Neural progenitor cell (in vitro differentiated cells): ENCODE results near the gene SHQ1. TPM values are rescaled to one million over a fixed set of nuclear protein-coding genes. Genes with fewer than 3 reads are reported as not detected.

Experiments
- DNase-seq: peaks from one replicate; pipeline ENCODE4 v3.0.0-alpha.2; 2016; ENCODE audit warnings: low spot score
- H2AFZ ChIP-seq: fragments of 200-600 bp; sonication (generic); replicated peaks from 2 replicates; pipeline ENCODE4 v1.6.1; 2016; ENCODE audit warnings: antibody characterized with exemption
- H3F3A ChIP-seq: fragments of 200-600 bp; sonication (generic); 2 replicates; pipeline ENCODE4 v1.6.1; 2016; ENCODE audit warnings: antibody characterized with exemption, low read depth
- H3K27ac ChIP-seq: fragments of 200-600 bp; sonication (generic); 2 replicates; pipeline ENCODE4 v1.5.1; 2016; ENCODE audit warnings: mild to moderate bottlenecking
- H3K27me3 ChIP-seq: fragments of 200-600 bp; sonication (generic); 2 replicates; pipeline ENCODE4 v1.6.1; 2016; ENCODE audit warnings: mild to moderate bottlenecking, moderate library complexity
- H3K36me3 ChIP-seq: fragments of 200-600 bp; sonication (generic); 2 replicates; pipeline ENCODE4 v1.5.1; 2016
- H3K4me1 ChIP-seq: fragments of 200-600 bp; sonication (generic); 2 replicates; pipeline ENCODE4 v1.6.1; 2016; ENCODE audit warnings: mixed run types
- H3K4me2 ChIP-seq: fragments of 200-600 bp; sonication (generic); 2 replicates; pipeline ENCODE4 v1.6.1; 2016
- H3K4me3 ChIP-seq: fragments of 200-600 bp; sonication (generic); 2 replicates; pipeline ENCODE4 v1.5.1; 2016
- H3K79me2 ChIP-seq: fragments of 200-600 bp; sonication (generic); 2 replicates; pipeline ENCODE4 v1.6.1; 2016; ENCODE audit warnings: low read depth
- H3K9ac ChIP-seq: fragments of 200-600 bp; sonication (generic); 2 replicates; pipeline ENCODE4 v1.6.1; 2016
- H3K9me3 ChIP-seq: fragments of 200-600 bp; sonication (generic); 2 replicates; pipeline ENCODE4 v1.5.1; 2016; ENCODE audit warnings: low read depth
- H4K20me1 ChIP-seq: fragments of 200-600 bp; sonication (generic); 2 replicates; pipeline ENCODE4 v1.6.1; 2016; ENCODE audit warnings: low read depth
- H3K27ac Mint-ChIP-seq: 3 replicates; pipeline ENCODE4 v1.8.0; 2021; ENCODE audit warnings: mixed read lengths
- H3K27me3 Mint-ChIP-seq: 2 replicates; pipeline ENCODE4 v1.8.0; 2022; ENCODE audit warnings: low read depth, mild to moderate bottlenecking, inconsistent platforms, moderate library complexity, mixed read lengths; ENCODE audit not compliant: insufficient read depth
- H3K36me3 Mint-ChIP-seq: 3 replicates; pipeline ENCODE4 v1.8.0; 2021; ENCODE audit warnings: mixed read lengths
- H3K4me1 Mint-ChIP-seq: 3 replicates; pipeline ENCODE4 v1.8.0; 2021; ENCODE audit warnings: mixed read lengths
- H3K4me3 Mint-ChIP-seq: 3 replicates; pipeline ENCODE4 v1.8.0; 2021; ENCODE audit warnings: mild to moderate bottlenecking, moderate library complexity, mixed read lengths
- H3K9me3 Mint-ChIP-seq: 3 replicates; pipeline ENCODE4 v1.8.0; 2020; ENCODE audit warnings: mixed read lengths
- EZH2 ChIP-seq: fragments of 200-600 bp; sonication (generic); IDR thresholded peaks from 2 replicates; pipeline ENCODE4 v1.6.1; 2017; ENCODE audit warnings: antibody characterized with exemption, mild to moderate bottlenecking, moderate library complexity
- EZH2phosphoT487 ChIP-seq: fragments of 200-600 bp; sonication (generic); IDR thresholded peaks from 2 replicates; pipeline ENCODE4 v1.6.1; 2017; ENCODE audit warnings: antibody characterized with exemption
- total RNA-seq: library from RNA; depleted of rRNA; stranded (reverse); fragments of >200 nt; gene quantifications from 2 replicates; pipeline ENCODE4 v1.2.3, GENCODE V29; 2015; ENCODE audit warnings: low replicate concordance
- TF ChIP-seq, protein P1 (sequence below): fragments of 200-600 bp; sonication (generic); IDR thresholded peaks from 2 replicates; pipeline ENCODE4 v1.5.1; 2017; ENCODE audit warnings: antibody characterized with exemption, mild to moderate bottlenecking

SHQ1 gene
- total RNA-seq, 1 donor from 2014 or later: 21.3 TPM

DNA sequence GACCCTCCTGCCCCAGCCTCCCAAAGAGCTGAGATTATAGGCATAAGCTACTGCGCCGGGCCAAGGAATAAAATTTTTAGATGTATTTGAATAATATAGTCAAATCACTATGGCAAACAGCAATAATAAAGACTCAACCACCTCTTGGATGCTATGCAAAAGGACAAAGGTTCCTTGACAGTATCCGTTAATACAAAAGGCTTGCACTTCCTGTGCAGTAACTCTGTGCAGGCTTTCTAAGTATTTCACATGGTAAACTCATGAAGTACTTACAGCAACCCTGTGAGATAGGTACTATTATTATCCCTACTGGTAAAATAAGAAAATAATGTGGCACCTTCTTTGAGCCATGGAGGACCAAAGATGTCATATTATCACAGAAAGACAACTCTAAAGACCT, 86.8 kb downstream of the SHQ1 start:
- no peaks in the 10 kb centered on the region for H3K27me3 ChIP-seq
- H3K27ac ChIP-seq: no peak overlapping the region
- no peak overlapping the region for H3K4me3 Mint-ChIP-seq
- no peak overlapping the region for H2AFZ ChIP-seq
- TF ChIP-seq EZH2 (no peak), EZH2phosphoT487 (no peak)
- TF ChIP-seq, protein P1, sequence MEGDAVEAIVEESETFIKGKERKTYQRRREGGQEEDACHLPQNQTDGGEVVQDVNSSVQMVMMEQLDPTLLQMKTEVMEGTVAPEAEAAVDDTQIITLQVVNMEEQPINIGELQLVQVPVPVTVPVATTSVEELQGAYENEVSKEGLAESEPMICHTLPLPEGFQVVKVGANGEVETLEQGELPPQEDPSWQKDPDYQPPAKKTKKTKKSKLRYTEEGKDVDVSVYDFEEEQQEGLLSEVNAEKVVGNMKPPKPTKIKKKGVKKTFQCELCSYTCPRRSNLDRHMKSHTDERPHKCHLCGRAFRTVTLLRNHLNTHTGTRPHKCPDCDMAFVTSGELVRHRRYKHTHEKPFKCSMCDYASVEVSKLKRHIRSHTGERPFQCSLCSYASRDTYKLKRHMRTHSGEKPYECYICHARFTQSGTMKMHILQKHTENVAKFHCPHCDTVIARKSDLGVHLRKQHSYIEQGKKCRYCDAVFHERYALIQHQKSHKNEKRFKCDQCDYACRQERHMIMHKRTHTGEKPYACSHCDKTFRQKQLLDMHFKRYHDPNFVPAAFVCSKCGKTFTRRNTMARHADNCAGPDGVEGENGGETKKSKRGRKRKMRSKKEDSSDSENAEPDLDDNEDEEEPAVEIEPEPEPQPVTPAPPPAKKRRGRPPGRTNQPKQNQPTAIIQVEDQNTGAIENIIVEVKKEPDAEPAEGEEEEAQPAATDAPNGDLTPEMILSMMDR: no peak
- H3K79me2 ChIP-seq: no peaks in the 10 kb centered on the region
- no peak overlapping the region for H3K27ac Mint-ChIP-seq
- no peaks in the 10 kb centered on the region for H4K20me1 ChIP-seq
- H3K4me3 ChIP-seq: no peak overlapping the region
- no peaks in the 10 kb centered on the region for H3K36me3 ChIP-seq
- no peak for DNase-seq
- no peaks in the 10 kb centered on the region for H3F3A ChIP-seq
- H3K27me3 Mint-ChIP-seq: no peaks in the 10 kb centered on the region
- no peaks in the 10 kb centered on the region for H3K36me3 Mint-ChIP-seq
- H3K4me2 ChIP-seq: no peak overlapping the region
- no peaks in the 10 kb centered on the region for H3K9me3 Mint-ChIP-seq
- no peaks in the 10 kb centered on the region for H3K4me1 Mint-ChIP-seq
- H3K4me1 ChIP-seq: peaks cover 4% of the 10 kb centered on the region
- H3K9me3 ChIP-seq: no peaks in the 10 kb centered on the region
- H3K9ac ChIP-seq: no peak overlapping the region

DNA sequence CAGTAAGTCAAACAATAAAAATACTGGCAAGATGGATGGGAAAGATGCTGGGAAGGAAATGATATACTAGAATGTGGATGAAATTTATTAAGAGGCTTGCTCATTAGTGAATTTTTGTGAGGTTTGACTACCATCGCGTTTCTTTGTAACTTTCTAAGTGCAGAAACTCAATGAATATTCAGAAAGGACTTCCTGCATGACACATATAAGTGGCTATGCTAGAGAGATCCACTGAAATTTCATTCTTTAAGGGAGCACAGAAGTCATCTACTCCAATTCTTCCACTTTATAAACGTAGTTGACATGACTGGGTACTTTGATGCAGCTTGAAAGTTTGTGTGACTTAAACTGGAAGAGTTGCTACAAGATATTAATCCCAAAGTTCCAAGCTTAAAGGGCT, 88.0 kb downstream of the SHQ1 start:
- Histone ChIP-seq H3K9me3 (no peaks in the 10 kb centered on the region), H3K79me2 (no peaks in the 10 kb centered on the region), H3K4me3 (no peak overlapping the region), H3K9ac (no peak overlapping the region), H2AFZ (no peak overlapping the region), H3F3A (no peaks in the 10 kb centered on the region), H3K27me3 (no peaks in the 10 kb centered on the region), H4K20me1 (no peaks in the 10 kb centered on the region), H3K36me3 (no peaks in the 10 kb centered on the region), H3K4me1 (no peaks in the 10 kb centered on the region), H3K27ac (no peak overlapping the region), H3K4me2 (no peak overlapping the region)
- no peaks in the 10 kb centered on the region for H3K36me3 Mint-ChIP-seq
- no peak for TF ChIP-seq EZH2
- no peak for TF ChIP-seq EZH2phosphoT487
- TF ChIP-seq, protein P1: no peak
- H3K9me3 Mint-ChIP-seq: no peaks in the 10 kb centered on the region
- H3K27me3 Mint-ChIP-seq: no peaks in the 10 kb centered on the region
- H3K4me1 Mint-ChIP-seq: no peaks in the 10 kb centered on the region
- no peak overlapping the region for H3K27ac Mint-ChIP-seq
- DNase-seq: no peak
- H3K4me3 Mint-ChIP-seq: no peak overlapping the region

DNA sequence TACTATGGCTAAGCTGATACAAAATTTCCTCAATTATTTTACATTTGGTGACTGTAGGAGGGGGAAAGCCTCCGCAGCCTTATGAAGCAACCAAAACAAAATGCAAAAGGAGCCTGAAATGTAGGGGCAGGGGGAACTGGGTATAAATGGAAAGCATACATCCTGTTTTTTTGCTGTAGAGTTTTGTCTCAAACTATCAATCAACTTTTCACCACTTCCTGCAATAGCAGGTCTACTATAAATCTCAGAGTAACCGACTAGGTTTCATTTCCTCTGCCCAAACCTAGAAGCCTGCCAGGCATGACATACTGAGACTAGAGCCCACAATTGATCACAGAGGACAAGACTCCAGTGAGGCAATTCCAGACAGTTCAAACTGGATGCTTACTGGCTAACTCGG, 91.3 kb downstream of the SHQ1 start:
- no peaks in the 10 kb centered on the region for H3K9me3 Mint-ChIP-seq

More for the DNA sequence above, 91.3 kb downstream of the SHQ1 start:
- Histone ChIP-seq H3K4me3 (no peak overlapping the region), H3K27ac (no peak overlapping the region), H3K36me3 (no peaks in the 10 kb centered on the region), H2AFZ (no peak overlapping the region), H3K4me2 (no peak overlapping the region), H3K4me1 (no peaks in the 10 kb centered on the region), H3K79me2 (no peaks in the 10 kb centered on the region), H4K20me1 (no peaks in the 10 kb centered on the region), H3K9ac (no peak overlapping the region), H3K27me3 (no peaks in the 10 kb centered on the region), H3K9me3 (no peaks in the 10 kb centered on the region), H3F3A (no peaks in the 10 kb centered on the region)
- no peak overlapping the region for H3K4me3 Mint-ChIP-seq
- H3K27me3 Mint-ChIP-seq: no peaks in the 10 kb centered on the region
- no peak for DNase-seq
- peaks cover 4% of the 10 kb centered on the region for H3K4me1 Mint-ChIP-seq
- no peaks in the 10 kb centered on the region for H3K36me3 Mint-ChIP-seq
- TF ChIP-seq, protein P1: no peak
- TF ChIP-seq EZH2phosphoT487: no peak
- TF ChIP-seq EZH2: no peak
- H3K27ac Mint-ChIP-seq: no peak overlapping the region
